GM18907 (cell line): Measurements from ENCODE around the gene HK1.
"Not testable (repeated sequence)": the region's sequence is repeated elsewhere in the genome, so short reads cannot be mapped to it uniquely, and the experiment has no call there.

Experiments
- ATAC-seq: cut with Tn5 transposase; IDR thresholded peaks from one replicate; pipeline ENCODE4 v1.9.1; 2021; ENCODE audit warnings: mild to moderate bottlenecking, moderate library complexity; ENCODE audit not compliant: unreplicated experiment

HK1 gene

GRCh38 chr10:69253171-69253570 lies 25.1 kb upstream of the HK1 start:
- no peak for ATAC-seq

GRCh38 chr10:69254877-69255276 lies 23.4 kb upstream of the HK1 start:
- ATAC-seq: no peak

GRCh38 chr10:69259547-69260243 lies 18.6 kb upstream of the HK1 start:
- ATAC-seq: no peak

GRCh38 chr10:69261184-69261583 lies 17.1 kb upstream of the HK1 start:
- no peak for ATAC-seq

GRCh38 chr10:69262292-69262751 lies 16.0 kb upstream of the HK1 start:
- peak; percentile 48 for ATAC-seq

GRCh38 chr10:69265521-69265920 lies 12.8 kb upstream of the HK1 start:
- ATAC-seq: no peak

- ATAC-seq: no peak
These were observed 9.4 kb upstream of the HK1 start for GRCh38 chr10:69268761-69269416.

- ATAC-seq: no peak
These were observed 8.5 kb upstream of the HK1 start for GRCh38 chr10:69269761-69270160.

- ATAC-seq: no peak
These were observed 7.3 kb upstream of the HK1 start for GRCh38 chr10:69270990-69271389.

- no peak for ATAC-seq
These were observed 5.7 kb upstream of the HK1 start for GRCh38 chr10:69272624-69273023.

GRCh38 chr10:69275444-69275843 lies 2.9 kb upstream of the HK1 start:
- ATAC-seq: no peak

GRCh38 chr10:69276503-69276902 lies 1.8 kb upstream of the HK1 start:
- ATAC-seq: no peak

GRCh38 chr10:69279110-69279509 lies 814 bp downstream of the HK1 start:
- ATAC-seq: no peak

GRCh38 chr10:69281507-69282413 lies 3.5 kb downstream of the HK1 start:
- ATAC-seq: no peak

GRCh38 chr10:69284402-69284801 lies 6.1 kb downstream of the HK1 start:
- ATAC-seq: not testable (repeated sequence)

GRCh38 chr10:69285699-69286098 lies 7.4 kb downstream of the HK1 start:
- ATAC-seq: no peak

- ATAC-seq: no peak
These were observed 8.9 kb downstream of the HK1 start for GRCh38 chr10:69287181-69287580.

GRCh38 chr10:69290993-69291392 lies 12.7 kb downstream of the HK1 start:
- ATAC-seq: no peak

- ATAC-seq: no peak
These were observed 14.2 kb downstream of the HK1 start for GRCh38 chr10:69292459-69292858.

GRCh38 chr10:69295027-69295636 lies 16.8 kb downstream of the HK1 start:
- ATAC-seq: no peak

GRCh38 chr10:69303632-69304051 lies 25.3 kb downstream of the HK1 start:
- no peak for ATAC-seq
